Measurements from ENCODE around the gene SEMA7A. TPM values are rescaled to one million over a fixed set of nuclear protein-coding genes. Genes with fewer than 3 reads are reported as not detected.

SEMA7A gene
- polyA plus RNA-seq, 1 experiment: 22.7 TPM

GRCh38 chr15:74395319-74396145 lies 38.2 kb downstream of the SEMA7A start:
- POLR2A ChIA-PET: interaction anchor here (0.7 to 1.1 kb wide), 2 partner anchors 12 to 39 kb away, joined by 4 to 5 read pairs; no protein-coding TSS in a partner anchor
- no peaks in the 10 kb centered on the region for H3K27me3 ChIP-seq (ENCODE audit: control insufficient read depth, insufficient read depth, low read length)
- TF ChIP-seq CTCF (IDR thresholded peaks at IDR 0.05; ENCODE audit: insufficient read depth, low read depth, low read length): no peak
- DNase-seq (ENCODE audit: low read depth): no peak
- CTCF ChIA-PET: interaction anchor here (0.9 to 2.3 kb wide), 4 partner anchors 10 to 46 kb away, joined by 3 to 12 read pairs (median 5); no protein-coding TSS in a partner anchor
- H3K36me3 ChIP-seq (ENCODE audit: control insufficient read depth, insufficient read depth, low read length): no peaks in the 10 kb centered on the region
- no peak overlapping the region for H3K4me3 ChIP-seq (ENCODE audit: low read depth, low read length)

DNA sequence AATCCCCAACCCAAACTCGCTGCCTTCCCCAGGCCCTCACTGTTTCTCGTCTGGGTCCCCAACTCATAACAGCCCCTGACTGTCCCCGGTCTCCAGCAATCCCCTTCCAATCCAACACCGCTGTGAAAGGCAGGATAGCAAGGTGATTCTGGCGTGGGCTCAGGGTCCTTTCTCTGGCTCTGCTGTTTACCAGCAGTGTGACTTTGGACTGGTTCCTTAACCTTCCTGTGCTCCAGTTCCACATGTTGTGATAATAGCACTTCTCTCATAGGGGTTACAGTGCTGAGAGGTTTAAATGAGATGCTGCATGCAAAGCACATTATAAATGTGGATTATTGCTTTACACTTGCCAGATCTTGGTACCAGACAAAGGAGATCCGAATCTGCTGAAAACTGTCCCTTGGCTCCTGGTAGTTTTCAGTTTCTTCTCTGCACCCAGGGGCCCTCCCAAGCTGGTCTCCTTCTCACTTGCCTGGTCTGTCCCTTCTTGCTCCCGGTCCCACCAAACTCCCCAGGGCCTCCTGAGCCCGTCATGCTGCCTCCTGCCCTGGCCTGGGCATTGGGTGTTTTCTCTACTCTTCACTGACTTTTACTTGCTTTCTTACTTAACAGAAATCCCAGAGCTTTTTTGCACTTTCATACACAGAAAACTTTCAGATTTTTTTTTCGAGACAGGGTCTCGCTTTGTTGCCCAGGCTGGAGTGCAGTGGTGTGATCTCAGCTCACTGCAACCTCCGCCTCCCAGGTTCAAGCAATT lies 39.5 kb downstream of the SEMA7A start:
- no peaks in the 10 kb centered on the region for H3K36me3 ChIP-seq (ENCODE audit: control insufficient read depth, insufficient read depth, low read length)
- CTCF ChIA-PET: interaction anchor here (0.9 to 2.3 kb wide), 5 partner anchors 10 to 375 kb away, joined by 3 to 12 read pairs (median 5); no protein-coding TSS in a partner anchor
- no peak for TF ChIP-seq CTCF (IDR thresholded peaks at IDR 0.05; ENCODE audit: insufficient read depth, low read depth, low read length)
- no peaks in the 10 kb centered on the region for H3K27me3 ChIP-seq (ENCODE audit: control insufficient read depth, insufficient read depth, low read length)
- DNase-seq (ENCODE audit: low read depth): no peak
- H3K4me3 ChIP-seq (ENCODE audit: low read depth, low read length): no peak overlapping the region
- POLR2A ChIA-PET: interaction anchor here (0.7 to 1.1 kb wide), 2 partner anchors 13 to 41 kb away, joined by 4 to 5 read pairs; no protein-coding TSS in a partner anchor

DNA sequence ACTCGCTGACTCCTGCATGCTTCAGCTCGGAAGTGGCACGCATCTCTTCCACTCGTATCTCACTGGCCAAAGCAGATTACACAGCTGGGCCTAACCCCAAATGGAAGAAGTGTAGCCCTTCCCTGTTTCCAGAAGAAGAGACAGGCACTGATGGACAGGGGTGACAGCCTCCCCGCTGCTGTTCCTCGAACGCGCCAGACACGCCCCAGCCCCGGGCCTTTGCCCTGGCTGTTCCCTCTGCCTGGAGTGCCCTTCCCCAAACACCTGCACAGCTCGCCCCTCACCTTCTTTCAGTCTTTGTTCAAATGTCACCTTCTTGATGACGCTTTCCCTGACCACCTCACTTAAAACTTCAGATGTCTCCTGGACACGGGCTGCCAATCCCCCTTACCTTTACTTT lies 40.3 kb downstream of the SEMA7A start:
- POLR2A ChIA-PET: no interaction called here
- Histone ChIP-seq H3K36me3 (ENCODE audit: control insufficient read depth, insufficient read depth, low read length) (no peaks in the 10 kb centered on the region), H3K27me3 (ENCODE audit: control insufficient read depth, insufficient read depth, low read length) (no peaks in the 10 kb centered on the region), H3K4me3 (ENCODE audit: low read depth, low read length) (no peak overlapping the region)
- DNase-seq (ENCODE audit: low read depth): no peak
- TF ChIP-seq CTCF (IDR thresholded peaks at IDR 0.05; ENCODE audit: insufficient read depth, low read depth, low read length): no peak
- CTCF ChIA-PET: interaction anchor here (1.0 to 2.2 kb wide), 4 partner anchors 9 to 43 kb away, joined by 3 to 8 read pairs (median 4); no protein-coding TSS in a partner anchor

DNA sequence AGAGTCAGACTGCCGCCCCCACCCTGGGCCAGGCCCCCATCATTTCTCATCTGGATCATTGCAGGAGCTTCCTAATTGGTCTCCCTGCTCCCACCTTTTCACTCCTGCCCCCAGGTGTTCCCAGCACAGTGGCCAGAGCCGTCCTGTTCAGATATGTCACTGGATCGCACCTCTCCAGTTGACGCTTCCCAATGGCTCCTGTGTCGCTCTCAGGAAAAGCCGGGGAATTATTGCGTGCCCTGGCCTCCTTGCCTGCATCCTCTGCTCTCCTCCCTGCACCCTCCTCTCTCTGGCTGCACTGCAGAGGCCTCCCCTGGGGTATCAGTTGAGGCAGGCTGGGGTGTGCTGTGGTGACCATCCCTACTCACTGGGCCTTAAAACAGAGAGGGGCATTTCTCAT lies 40.9 kb downstream of the SEMA7A start:
- H3K27me3 ChIP-seq (ENCODE audit: control insufficient read depth, insufficient read depth, low read length): no peaks in the 10 kb centered on the region
- no peak for DNase-seq (ENCODE audit: low read depth)
- H3K4me3 ChIP-seq (ENCODE audit: low read depth, low read length): no peak overlapping the region
- CTCF ChIA-PET: interaction anchor here (1.0 to 2.2 kb wide), 4 partner anchors 8 to 44 kb away, joined by 3 to 8 read pairs (median 3); no protein-coding TSS in a partner anchor
- no peaks in the 10 kb centered on the region for H3K36me3 ChIP-seq (ENCODE audit: control insufficient read depth, insufficient read depth, low read length)
- POLR2A ChIA-PET: no interaction called here
- no peak for TF ChIP-seq CTCF (IDR thresholded peaks at IDR 0.05; ENCODE audit: insufficient read depth, low read depth, low read length)

DNA sequence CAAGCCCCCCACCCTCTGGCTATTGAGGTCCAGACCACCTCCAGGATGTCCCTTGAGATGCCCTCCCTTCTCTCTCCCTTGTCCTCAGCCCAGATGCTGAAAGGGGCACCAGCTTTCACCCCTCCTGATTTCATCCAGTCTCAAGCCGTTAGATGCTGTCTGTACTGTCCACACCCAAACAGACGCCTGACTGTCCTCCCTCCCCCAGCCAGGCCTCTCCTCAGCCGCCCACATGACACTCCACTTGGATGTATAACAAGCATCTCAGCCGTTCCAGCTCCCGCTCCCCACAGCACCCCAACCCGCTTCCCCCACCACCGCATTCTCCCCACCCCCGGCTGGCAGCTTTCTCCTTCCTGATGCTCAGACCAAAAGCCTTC lies 41.3 kb downstream of the SEMA7A start:
- POLR2A ChIA-PET: no interaction called here
- H3K36me3 ChIP-seq (ENCODE audit: control insufficient read depth, insufficient read depth, low read length): no peaks in the 10 kb centered on the region
- H3K4me3 ChIP-seq (ENCODE audit: low read depth, low read length): no peak overlapping the region
- H3K27me3 ChIP-seq (ENCODE audit: control insufficient read depth, insufficient read depth, low read length): no peaks in the 10 kb centered on the region
- no peak for DNase-seq (ENCODE audit: low read depth)
- CTCF ChIA-PET: interaction anchor here (1.0 to 2.2 kb wide), 4 partner anchors 9 to 44 kb away, joined by 3 to 8 read pairs (median 3); no protein-coding TSS in a partner anchor
- no peak for TF ChIP-seq CTCF (IDR thresholded peaks at IDR 0.05; ENCODE audit: insufficient read depth, low read depth, low read length)
